Melanocyte of skin (primary cell): ENCODE data around the gene UTP25. TPM values are rescaled to one million over a fixed set of nuclear protein-coding genes. Genes with fewer than 3 reads are reported as not detected.

ENCODE experiments used
- total RNA-seq, 2 donors: library from RNA; depleted of rRNA; stranded (reverse); fragments of >200 nt; gene quantifications; 2 replicates each; pipeline ENCODE4 v1.2.3, GENCODE V29; 2012

Gene UTP25, protein sequence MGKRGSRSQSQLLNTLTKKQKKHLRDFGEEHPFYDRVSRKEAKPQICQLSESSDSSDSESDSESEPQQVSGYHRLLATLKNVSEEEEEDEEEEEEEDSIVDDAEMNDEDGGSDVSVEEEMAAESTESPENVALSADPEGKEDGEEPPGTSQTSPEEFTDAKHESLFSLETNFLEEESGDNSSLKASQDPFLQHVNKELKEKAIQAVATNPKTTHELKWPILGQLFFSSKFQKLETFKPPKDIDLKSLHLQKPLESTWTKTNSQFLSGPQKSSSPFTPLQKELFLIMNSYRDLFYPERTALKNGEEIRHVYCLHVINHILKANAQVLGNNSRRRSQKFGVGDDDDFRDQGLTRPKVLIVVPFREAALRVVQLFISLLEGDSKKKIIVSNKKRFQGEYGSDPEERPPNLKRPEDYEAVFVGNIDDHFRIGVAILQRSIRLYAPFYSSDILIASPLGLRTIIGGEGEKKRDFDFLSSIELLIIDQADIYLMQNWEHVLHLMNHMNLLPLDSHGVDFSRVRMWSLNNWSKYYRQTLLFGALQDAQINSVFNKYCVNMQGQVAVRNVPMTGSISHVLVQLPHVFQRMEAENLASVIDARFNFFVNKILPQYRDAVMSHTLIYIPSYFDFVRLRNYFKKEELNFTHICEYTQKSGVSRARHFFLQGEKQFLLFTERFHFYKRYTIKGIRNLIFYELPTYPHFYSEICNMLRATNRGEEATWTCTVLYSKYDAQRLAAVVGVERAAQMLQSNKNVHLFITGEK
- 10 to 100 TPM; 12.7 to 14.0 TPM for total RNA-seq

DNA sequence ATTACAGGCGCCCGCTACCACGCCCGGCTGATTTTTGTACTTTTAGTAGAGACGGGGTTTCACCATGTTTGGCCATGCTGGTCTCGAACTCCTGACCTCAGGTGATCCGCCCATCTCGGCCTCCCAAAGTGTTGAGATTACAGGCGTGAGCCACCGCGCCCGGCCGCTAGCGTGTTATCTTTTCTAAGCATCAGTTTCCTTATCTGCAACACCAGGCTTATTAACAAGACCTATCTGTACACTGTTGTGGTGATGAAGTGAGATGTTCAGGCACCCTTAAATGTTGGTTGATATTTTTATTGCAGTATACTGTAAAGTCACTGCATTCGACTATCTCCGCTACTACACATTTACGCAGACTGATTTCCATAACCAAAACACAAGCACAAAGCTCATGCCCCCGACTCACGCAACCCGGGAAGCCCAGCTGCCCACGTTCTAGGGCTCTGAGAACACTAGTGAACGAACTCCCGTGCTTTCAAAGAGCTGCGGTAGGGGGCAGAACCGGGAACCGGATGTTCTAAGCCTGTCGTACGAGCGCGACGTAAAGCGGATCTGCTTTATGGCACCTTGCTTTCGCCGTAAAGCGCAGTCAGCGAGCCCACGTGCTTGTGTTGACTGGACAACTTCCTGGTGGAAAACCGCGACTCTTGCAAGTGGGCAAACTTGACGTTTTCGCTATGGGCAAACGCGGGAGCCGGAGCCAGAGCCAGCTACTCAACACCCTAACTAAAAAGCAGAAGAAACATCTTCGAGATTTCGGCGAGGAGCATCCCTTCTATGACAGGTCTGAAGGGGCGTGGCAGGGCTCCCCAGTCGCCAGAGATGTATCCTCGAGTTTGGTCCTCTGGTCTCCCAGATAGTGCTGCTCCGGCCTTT, at the start of gene UTP25:
Gene UTP25, plus strand, starts transcription at position 589 of the 879 bp plus-strand sequence. Its CDS starts 92 bp downstream, at position 681.

DNA sequence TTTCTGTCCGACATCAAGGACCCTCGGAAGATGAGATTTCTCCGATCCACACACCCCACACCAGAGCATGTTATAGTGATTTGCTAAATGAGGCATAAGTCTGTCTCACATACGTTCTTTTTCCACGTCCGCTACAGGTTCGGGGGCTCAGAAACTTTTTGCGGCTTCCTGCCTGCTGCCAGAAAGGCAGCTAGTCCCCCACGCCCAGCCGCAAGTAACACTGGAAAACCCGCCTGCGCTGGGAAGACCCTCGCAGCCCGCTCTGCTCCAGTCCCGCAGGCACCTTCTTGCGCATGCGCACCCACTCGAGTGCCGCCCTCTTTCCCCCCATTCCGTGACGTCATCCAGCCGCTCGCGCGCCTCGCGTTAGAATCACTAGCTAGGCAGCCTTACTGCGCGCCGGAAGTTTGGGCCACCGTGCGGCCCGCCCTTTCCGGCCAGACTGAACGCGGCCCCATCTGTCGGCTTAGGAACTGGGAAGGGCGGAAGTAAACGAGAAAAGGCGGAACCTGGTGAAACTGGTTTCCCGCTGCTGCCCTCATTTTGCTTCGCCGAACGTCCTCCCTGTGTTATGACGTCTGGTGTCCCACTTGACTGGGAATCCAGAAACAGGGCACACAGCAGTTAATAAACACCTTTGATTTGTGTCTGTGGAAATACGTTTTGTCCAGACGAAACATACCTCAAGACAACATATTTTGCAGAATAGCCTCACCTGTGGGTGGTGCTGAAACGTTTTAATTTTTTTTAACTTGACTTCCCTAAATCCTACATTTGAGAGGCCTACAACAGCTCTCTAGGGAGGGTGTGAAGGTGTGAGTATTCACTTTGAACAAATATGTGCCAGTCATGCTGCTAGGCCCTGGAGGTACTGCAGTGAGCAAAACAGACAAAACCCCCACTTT, 43.3 kb upstream of the UTP25 start, which contains the start of gene C1orf74:
Gene C1orf74, minus strand, starts transcription at position 295 of the 905 bp plus-strand sequence. CDS start 925 bp downstream, outside the sequence.

DNA sequence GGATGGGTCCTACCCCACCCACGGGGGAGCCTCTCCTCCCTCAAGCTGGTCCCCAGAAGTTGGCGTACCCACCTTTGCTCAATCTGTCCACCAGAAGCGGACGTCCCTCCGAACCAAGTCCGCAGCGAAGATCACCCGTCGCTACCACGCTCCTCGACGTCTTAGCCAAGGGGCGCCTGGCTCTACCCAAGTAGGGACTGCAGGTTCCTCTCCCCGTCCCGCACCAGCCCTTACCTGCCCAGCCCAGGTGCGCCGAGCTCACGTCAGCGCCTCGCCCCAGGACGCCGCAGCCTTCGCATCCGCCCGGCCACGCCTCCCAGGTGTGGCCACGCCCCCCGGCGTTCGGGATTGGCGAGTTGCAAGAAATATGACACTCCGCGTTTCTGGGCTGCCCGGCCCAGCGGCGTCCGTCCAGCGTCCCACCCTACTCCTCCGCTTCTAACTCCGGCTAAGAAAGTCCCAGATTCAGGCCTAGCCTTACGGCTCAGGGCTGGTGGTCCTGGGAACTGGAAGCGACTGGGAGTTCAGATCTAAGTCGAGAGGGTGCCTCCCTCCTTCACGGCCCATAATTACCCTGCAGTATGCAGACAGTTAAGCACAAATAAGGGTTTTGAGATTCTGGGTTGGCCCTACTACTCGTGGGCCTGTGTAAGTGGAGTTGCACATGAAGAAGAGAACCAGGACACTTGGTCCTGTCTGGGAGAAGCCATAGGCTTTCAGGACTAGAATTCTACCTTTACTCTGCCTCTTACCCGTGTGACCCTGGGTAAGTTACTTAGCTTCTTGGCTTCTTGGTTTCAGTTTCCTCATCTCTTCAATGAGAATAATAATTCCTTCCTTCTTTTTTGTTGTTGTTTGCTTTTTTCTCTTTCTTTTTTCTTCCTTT, 21.7 kb upstream of the UTP25 start, which contains the start of gene IRF6:
Gene IRF6, minus strand, starts transcription at position 268 of the 886 bp plus-strand sequence. CDS start 4,729 bp downstream, outside the sequence.

Other genes starting within 250 kb of the UTP25 start
- gene CAMK1G, start 244.3 kb upstream of the UTP25 start, total RNA-seq: not detected
- 1 to 10 TPM; 2.0 to 2.4 TPM for gene LAMB3, start 175.5 kb upstream of the UTP25 start, total RNA-seq
- not detected for gene G0S2, start 152.6 kb upstream of the UTP25 start, total RNA-seq
- gene HSD11B1, start 123.1 kb upstream of the UTP25 start, total RNA-seq: not detected
- not detected for gene TRAF3IP3, start 71.9 kb upstream of the UTP25 start, total RNA-seq
- 1 to 10 TPM; 2.8 to 3.7 TPM for gene C1orf74, start 43.4 kb upstream of the UTP25 start, total RNA-seq
- gene IRF6, start 21.8 kb upstream of the UTP25 start, total RNA-seq: 1 to 10 TPM in 1 of 2 donors, under 1 TPM in 1; 1.00 to 1.7 TPM
- gene SYT14, start 110.2 kb downstream of the UTP25 start, total RNA-seq: 10 to 100 TPM; 27.3 to 36.1 TPM